Heart left ventricle (tissue), 16 donors: ENCODE results near the gene FAM168A. TPM values are rescaled to one million over a fixed set of nuclear protein-coding genes. Genes with fewer than 3 reads are reported as not detected.

Source experiments
- ATAC-seq, 4 donors: fragments of 200-7000 bp; cut with Tn5 transposase; one replicate each; pipeline ENCODE4 v1.9.1; 2020 to 2022; ENCODE audit warnings: moderate library complexity in 4 of 4, mild to moderate bottlenecking in 3 of 4, moderate number of reproducible peaks in 1 of 4
- DNase-seq, 5 donors: peaks; one replicate each; pipeline ENCODE4 v3.0.0-alpha.2; 2020
- H3K27ac ChIP-seq, 12 donors: fragments of 200-600 bp; sonication (generic) in 4 of 12; one replicate each; pipeline versions ENCODE4 v1.5.0 to v1.8.0; 2016 to 2022; ENCODE audit warnings: mild to moderate bottlenecking in 2 of 12
- H3K27me3 ChIP-seq, 9 donors: fragments of 200-600 bp; sonication (generic) in 2 of 9; one replicate each; pipeline versions ENCODE4 v1.5.1 to v1.8.0; 2016 to 2022; ENCODE audit warnings: mild to moderate bottlenecking in 3 of 9
- H3K36me3 ChIP-seq, 9 donors: fragments of 200-600 bp; sonication (generic) in 2 of 9; one replicate each; pipeline versions ENCODE4 v1.5.0 to v1.8.0; 2018 to 2022; ENCODE audit warnings: mild to moderate bottlenecking in 2 of 9
- H3K4me1 ChIP-seq, 12 donors: fragments of 200-600 bp; sonication (generic) in 4 of 12; one replicate each; pipeline versions ENCODE4 v1.5.0 to v1.8.0; 2016 to 2022; ENCODE audit warnings: mild to moderate bottlenecking in 3 of 12
- H3K4me3 ChIP-seq, 12 donors: fragments of 200-600 bp; sonication (generic) in 4 of 12; one replicate each; pipeline versions ENCODE4 v1.5.0 to v1.8.0; 2017 to 2022; ENCODE audit warnings: mild to moderate bottlenecking in 9 of 12, moderate library complexity in 4 of 12
- H3K9me3 ChIP-seq, 12 donors: fragments of 200-600 bp; sonication (generic) in 4 of 12; one replicate each; pipeline versions ENCODE4 v1.5.0 to v1.8.0; 2016 to 2022; ENCODE audit warnings: mild to moderate bottlenecking in 1 of 12
- CTCF ChIP-seq, 12 donors: fragments of 200-600 bp; sonication (generic) in 4 of 12; IDR thresholded peaks; one replicate each; pipeline versions ENCODE4 v1.5.0 to v1.8.0; 2018 to 2022; ENCODE audit warnings: antibody characterized with exemption in 12 of 12, mild to moderate bottlenecking in 5 of 12
- POLR2A ChIP-seq, 2 donors: fragments of 450-650 bp; IDR thresholded peaks; one replicate each; pipeline ENCODE4 v1.6.1; 2017; ENCODE audit warnings: antibody characterized with exemption in 2 of 2, mild to moderate bottlenecking in 2 of 2, moderate library complexity in 2 of 2
- WGBS, 4 donors: extraction: QIAGEN DNeasy Blood & Tissue Kit in 2 of 4; methylation state at CpG; one replicate each; pipeline versions ENCODE4 v1.1.5 to v1.1.7; 2013 to 2018; 5-methylcytosine and 5-hydroxymethylcytosine counted together
- intact Hi-C, 10 donors: fragments of 100-400 bp; cut with DNase I; formaldehyde crosslinking; loops; one replicate each; pipeline versions ENCODE4 v1.11.1 to v1.14.2; 2022
- polyA plus RNA-seq, 2 donors: library from polyadenylated mRNA; stranded (reverse); fragments of 200-250 nt; gene quantifications; one replicate each; pipeline ENCODE4 v1.2.3, GENCODE V29; 2013
- total RNA-seq, 9 donors: library from RNA; depleted of rRNA in 2 of 9; stranded (reverse); fragments of >200 nt in 2 of 9; fragmentation: NEBNext Ultra II Directional in 3 of 9; extraction: Animal tissue kit (Norgen Biotek cat#: 25700) in 3 of 9; gene quantifications; one replicate each; pipeline versions ENCODE4 v1.1.0 to v1.2.4, GENCODE V29; 2016 to 2023
- donor health status: ischemic (EF 13 %, LVEDD 7.1; RV severe dilation, severe dysfunction).
- donor health status: healthy with polysubstance abuse.
- donor health status: DM: no; HTN: yes; CAD: no.
- donor health status: DM: no; HTN: no; CAD: no.
- donor health status: ischemic (EF 25% LVEDD 6.9; RV normal size, moderate dysfunction).
- donor health status: ischemic (EF 25% LVEDD 5.7; RV mildly dilated, moderate dysfunction).
- donor health status: healthy.
- donor health status: DM: yes; HTN: yes; CAD: no.
- donor health status: ischemic (EF 35%, LVEDD 5.7; RV mildly dilated, moderate dysfunction).
- donor health status: nonischemic (EF 11% LVEDD 7.7; RV severe dilation, severe dysfunction).
- donor health status: DM: yes; HTN: yes; CAD: no.
- donor health status: PGD.
- donor health status: ischemic (EF 29% LVEDD 5.4; RV normal size, mild dysfunction).
- donor health status: nonischemic (EF 23%, LVEDD 6.1; RV moderate dilation, normal function).

Gene FAM168A
- total and polyA plus RNA-seq, 11 donors: 9.0 to 39.1 (median 27.8) TPM

DNA sequence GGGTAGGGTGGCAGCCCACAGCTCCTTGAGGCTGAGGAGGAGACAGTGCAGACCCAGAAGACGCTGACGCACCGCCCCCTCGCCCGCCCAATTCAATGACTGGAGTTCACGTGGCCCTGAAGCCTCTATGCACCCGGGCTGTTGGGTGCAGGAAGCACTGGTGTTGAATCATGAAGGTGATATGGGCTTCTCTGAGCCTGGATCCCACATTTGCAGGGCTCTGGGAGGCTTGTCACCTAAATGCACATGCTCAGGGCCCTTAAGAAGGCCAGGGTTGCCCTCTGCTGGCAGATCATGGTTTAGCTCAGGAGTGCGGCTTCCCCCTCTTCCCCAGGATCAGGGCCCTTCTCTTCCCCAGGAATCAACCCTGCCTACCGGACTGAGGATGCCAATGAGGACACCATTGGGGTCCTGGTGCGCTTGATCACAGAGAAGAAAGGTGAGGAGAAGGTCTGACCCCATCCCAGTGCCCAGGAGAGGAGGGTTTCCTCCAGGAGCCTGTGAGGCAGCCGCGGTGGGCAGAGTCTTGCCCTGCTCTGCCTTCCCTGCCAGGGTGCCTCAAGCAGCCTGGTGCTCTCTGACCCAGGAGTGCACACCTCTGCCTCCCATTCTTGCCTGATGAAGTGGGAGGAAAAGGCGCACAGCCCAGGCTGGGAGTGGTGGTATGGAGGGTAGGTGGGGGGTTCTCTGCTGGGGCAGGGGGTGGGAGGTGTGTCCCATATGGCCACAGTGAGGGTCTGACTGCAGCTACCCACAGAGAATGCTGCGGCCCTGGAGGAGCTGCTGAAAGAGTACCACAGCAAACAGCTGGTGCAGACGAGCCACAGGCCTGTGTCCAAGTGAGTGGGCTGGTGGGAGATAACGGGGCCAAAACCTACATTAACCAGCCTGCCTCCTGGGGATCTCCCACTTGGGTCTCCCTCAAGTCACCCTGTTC, 204.2 kb downstream of the FAM168A start:
- no peaks in the 10 kb centered on the region for H3K9me3 ChIP-seq

GRCh38 chr11:73393011-73393380, 204.9 kb downstream of the FAM168A start:
- intact Hi-C loops: loop anchor here in 9 of 10 donors (1.0 to 5.0 kb wide), 7 partner anchors 41 to 101 kb away; partner anchors contain the start of gene ARHGEF17 (in 3 of the 9)
- 81 to 90% (median 85%) methylated on average over 6 to 7 of the region's 7 CpGs for WGBS, 4 donors
- H3K27ac ChIP-seq: peak overlapping the region in 1 of 12 donors; percentile 13

More for the DNA sequence above, 204.2 kb downstream of the FAM168A start:
- Histone ChIP-seq H3K27me3 (no peaks in the 10 kb centered on the region), H3K27ac (peak overlapping the region in 1 of 12 donors; percentile 13), H3K4me1 (peaks cover 0 to 37% (median 13%) of the 10 kb centered on the region in 12 donors), H3K36me3 (peaks cover 0 to 87% (median 0%) of the 10 kb centered on the region in 9 donors), H3K4me3 (no peak overlapping the region)
- peak; percentile 58 to 79 (median 70) for ATAC-seq
- no peak for TF ChIP-seq POLR2A (IDR thresholded peaks at IDR 0.05)
- TF ChIP-seq CTCF (IDR thresholded peaks at IDR 0.05): peak; percentile 58 to 83 (median 78)
- DNase-seq: peak; percentile 71 to 87 (median 79)
- intact Hi-C loops: loop anchor here (1.0 to 5.0 kb wide), 8 partner anchors 41 to 101 kb away; partner anchors contain the start of gene ARHGEF17 (in 3 of the 10)
- 75 to 78% (median 76%) methylated on average over 16 of the region's 16 CpGs for WGBS, 4 donors

DNA sequence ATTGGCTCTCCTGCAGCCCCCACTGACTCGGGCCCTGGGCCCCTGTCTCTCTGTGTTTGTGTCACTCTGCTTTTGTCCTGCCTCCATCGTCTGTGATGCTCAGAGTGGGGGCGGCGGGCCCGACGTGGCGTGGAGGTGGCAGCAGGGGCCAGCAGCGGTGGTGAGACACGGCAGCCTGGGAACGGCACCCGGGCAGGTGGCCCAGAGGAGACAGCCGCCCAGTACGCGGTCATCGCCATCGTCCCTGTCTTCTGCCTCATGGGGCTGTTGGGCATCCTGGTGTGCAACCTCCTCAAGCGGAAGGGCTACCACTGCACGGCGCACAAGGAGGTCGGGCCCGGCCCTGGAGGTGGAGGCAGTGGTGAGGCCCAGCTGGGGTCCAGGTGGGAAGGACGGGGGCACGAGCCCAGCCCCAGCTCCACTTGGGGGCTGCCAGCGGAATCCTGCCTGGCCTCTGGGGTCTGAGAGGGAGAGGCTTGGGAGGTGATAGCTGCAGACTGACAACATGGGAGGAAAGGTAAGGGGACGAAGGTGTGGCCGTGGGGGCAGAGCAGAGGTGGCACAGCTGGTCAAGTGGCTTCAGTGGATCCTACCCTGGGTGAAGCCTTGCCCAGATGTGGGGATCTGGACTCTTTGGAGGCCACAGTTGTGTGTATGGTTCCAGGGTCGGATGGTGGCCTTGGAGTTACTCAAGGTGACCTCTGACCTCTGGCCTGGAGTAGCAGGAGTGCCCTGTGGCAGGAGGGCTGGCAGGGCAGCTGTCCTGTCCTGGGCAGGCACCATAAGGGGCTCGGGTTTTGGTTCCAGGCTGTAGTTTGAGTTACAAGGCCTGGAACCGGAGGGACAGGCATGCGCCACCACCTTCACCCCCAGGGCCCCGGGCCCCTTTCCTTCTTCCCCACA, 205.6 kb downstream of the FAM168A start:
- DNase-seq: peak in 2 of 5 donors; percentile 23 to 68
- Histone ChIP-seq H3K27ac (peak overlapping the region in 1 of 12 donors; percentile 13), H3K4me1 (peaks cover 0 to 44% (median 21%) of the 10 kb centered on the region in 12 donors)

More at GRCh38 chr11:73393011-73393380, 204.9 kb downstream of the FAM168A start:
- peaks cover 0 to 79% (median 0%) of the 10 kb centered on the region in 9 donors for H3K36me3 ChIP-seq
- ATAC-seq (no peak), DNase-seq (peak in 2 of 5 donors; percentile 25 to 56)
- TF ChIP-seq CTCF (IDR thresholded peaks at IDR 0.05): no peak
- TF ChIP-seq POLR2A (IDR thresholded peaks at IDR 0.05): no peak
- no peak overlapping the region for H3K4me3 ChIP-seq
- no peaks in the 10 kb centered on the region for H3K27me3 ChIP-seq
- peaks cover 0 to 37% (median 17%) of the 10 kb centered on the region in 12 donors for H3K4me1 ChIP-seq
- H3K9me3 ChIP-seq: no peaks in the 10 kb centered on the region

More for the DNA sequence above, 205.6 kb downstream of the FAM168A start:
- Histone ChIP-seq H3K4me3 (no peak overlapping the region), H3K9me3 (no peaks in the 10 kb centered on the region), H3K27me3 (no peaks in the 10 kb centered on the region), H3K36me3 (peaks cover 0 to 73% (median 0%) of the 10 kb centered on the region in 9 donors)
- no peak for ATAC-seq
- 94 to 98% (median 95%) methylated on average over 22 to 31 of the region's 31 CpGs for WGBS, 4 donors
- intact Hi-C loops: loop anchor here in 9 of 10 donors (1.0 to 5.0 kb wide), 7 partner anchors 40 to 100 kb away; partner anchors contain the start of gene ARHGEF17 (in 3 of the 9)
- no peak for TF ChIP-seq POLR2A (IDR thresholded peaks at IDR 0.05)
- no peak for TF ChIP-seq CTCF (IDR thresholded peaks at IDR 0.05)
